GM12878 (cell line): ENCODE measurements around the gene METTL13. TPM values are rescaled to one million over a fixed set of nuclear protein-coding genes. Genes with fewer than 3 reads are reported as not detected.

ENCODE experiments used
- ATAC-seq: fragments of 200-7000 bp; cut with Tn5 transposase; 3 replicates; pipeline ENCODE4 v1.9.1; 2020; ENCODE audit warnings: mild to moderate bottlenecking, moderate library complexity
- BruUV-seq: library from RNA; stranded (reverse); fragments of 400-500 nt; replicated peaks from 2 replicates; lab custom pipeline; 2021; lab: Mats Ljungman, UMichigan
- CTCF ChIA-PET: fragments of 300-600 bp; sonication (Branson Sonifier 250); formaldehyde crosslinking; extraction: SDS; loops from one replicate; lab custom pipeline; 2021; ENCODE audit warnings: inconsistent platforms; lab: Yijun Ruan, JAX
- POLR2A ChIA-PET: fragments of 350-600 bp; formaldehyde crosslinking; extraction: SDS; loops from one replicate; lab custom pipeline; 2021; ENCODE audit warnings: inconsistent platforms; lab: Charles Lee
- RAD21 ChIA-PET: fragments of 300-600 bp; sonication (Branson Sonifier 250); formaldehyde crosslinking; loops from one replicate; lab custom pipeline; 2023; ENCODE audit warnings: antibody characterized with exemption; ENCODE audit not compliant: unreplicated experiment; lab: Charles Lee
- SMC1A ChIA-PET: fragments of 300-600 bp; sonication (Branson Sonifier 250); formaldehyde crosslinking; loops from one replicate; lab custom pipeline; 2023; ENCODE audit not compliant: unreplicated experiment, uncharacterized antibody; lab: Charles Lee
- DNase-seq: peaks from one replicate; pipeline ENCODE4 v3.0.0-alpha.2; 2011; ENCODE audit warnings: low read depth, low spot score
- FAIRE-seq: peaks from 3 replicates; lab custom pipeline; 2011; peaks lifted over from hg19 to GRCh38; lab: Jason Lieb, UNC
- H2AFZ ChIP-seq: 2 replicates; pipeline ENCODE4 v1.6.0; 2011; ENCODE audit warnings: low read depth, low read length, control low read depth; ENCODE audit not compliant: control insufficient read depth
- H3K27ac ChIP-seq: 2 replicates; pipeline ENCODE4 v1.5.1; 2011; ENCODE audit warnings: control low read depth; ENCODE audit not compliant: control insufficient read depth, insufficient read depth
- H3K27me3 ChIP-seq, 2 experiments: replicated peaks in 1 of 2; 2 replicates each; pipeline versions ENCODE4 v1.6.0 to v1.6.1; 2011; ENCODE audit warnings: low read length in 1 of 2; ENCODE audit not compliant: control insufficient read depth in 2 of 2, insufficient read depth in 2 of 2
- H3K36me3 ChIP-seq, 2 experiments: 2 replicates each; pipeline ENCODE4 v1.5.1; 2011; ENCODE audit warnings: low read length in 1 of 2; ENCODE audit not compliant: control insufficient read depth in 2 of 2, insufficient read depth in 2 of 2
- H3K4me1 ChIP-seq: 2 replicates; pipeline ENCODE4 v1.6.1; 2011; ENCODE audit warnings: mild to moderate bottlenecking, low read length, moderate library complexity, mixed read lengths; ENCODE audit not compliant: control insufficient read depth, insufficient read depth
- H3K4me2 ChIP-seq: 2 replicates; pipeline ENCODE4 v1.6.0; 2011; ENCODE audit warnings: control low read depth; ENCODE audit not compliant: control insufficient read depth, insufficient read depth
- H3K4me3 ChIP-seq: fragments of 200-600 bp; sonication (generic); 2 replicates; pipeline ENCODE4 v1.5.1; 2016
- H3K79me2 ChIP-seq: 2 replicates; pipeline ENCODE4 v1.6.0; 2011; ENCODE audit warnings: low read length; ENCODE audit not compliant: control insufficient read depth, insufficient read depth
- H3K9ac ChIP-seq: 2 replicates; pipeline ENCODE4 v1.8.0; 2011; ENCODE audit warnings: low read length, control low read depth, mixed read lengths; ENCODE audit not compliant: control insufficient read depth, insufficient read depth
- H3K9me3 ChIP-seq: replicated peaks from 3 replicates; pipeline ENCODE4 v1.5.1; 2011; ENCODE audit warnings: mild to moderate bottlenecking, low read length; ENCODE audit not compliant: control insufficient read depth, insufficient read depth
- H4K20me1 ChIP-seq: 2 replicates; pipeline ENCODE4 v1.6.0; 2011; ENCODE audit not compliant: control insufficient read depth, insufficient read depth
- EED ChIP-seq: sonication (generic); IDR thresholded peaks from 2 replicates; pipeline ENCODE4 v1.6.1; 2016; ENCODE audit warnings: antibody characterized with exemption, low read depth
- NKRF ChIP-seq: fragments of 450-650 bp; conservative IDR thresholded peaks from 2 replicates; pipeline ENCODE4 v1.6.1; 2017; ENCODE audit warnings: mild to moderate bottlenecking, moderate library complexity
- SREBF1 ChIP-seq: IDR thresholded peaks from 2 replicates; pipeline ENCODE4 v1.6.1; 2012; ENCODE audit warnings: mild to moderate bottlenecking, low read length
- TCF7 ChIP-seq: IDR thresholded peaks from 2 replicates; pipeline ENCODE4 v1.6.1; 2014; ENCODE audit warnings: antibody characterized with exemption, borderline replicate concordance
- ZBED1 ChIP-seq: IDR thresholded peaks from 2 replicates; pipeline ENCODE4 v1.6.1; 2016; ENCODE audit warnings: borderline replicate concordance
- WGBS: methylation state at CpG from one replicate; pipeline ENCODE4 v1.1.6; 2016; ENCODE audit warnings: low lambda C conversion rate; ENCODE audit not compliant: insufficient replicate concordance, insufficient coverage; ENCODE audit errors: missing lambda C conversion rate; 5-methylcytosine and 5-hydroxymethylcytosine counted together
- in situ Hi-C: fragments of 300-500 bp; cut with MboI; formaldehyde crosslinking; loops from 9 replicates; pipeline ENCODE4 v1.14.3; 2018; ENCODE audit warnings: mixed read lengths
- intact Hi-C: fragments of 100-400 bp; cut with micrococcal nuclease; formaldehyde crosslinking; loops from one replicate; pipeline ENCODE4 v1.14.2; 2022; ENCODE audit not compliant: unreplicated experiment
- polyA plus RNA-seq, 11 experiments: library from polyadenylated mRNA; depleted of rRNA in 4 of 11; unstranded in 6 of 11; stranded (reverse) in 5 of 11; fragments of >200 nt; fragmentation: Nextera tagmentation in 4 of 11; fragmentation: Illumina TruSeq in 1 of 11; extraction: Ambion mirVana in 4 of 11; extraction: Trizol in 1 of 11; gene quantifications; 1 replicate in 1 of 11; 2 replicates in 10 of 11; pipeline versions ENCODE4 v1.2.1 to v1.2.3, GENCODE V29; 2011 to 2016; ENCODE audit warnings: inconsistent platforms in 2 of 11, missing spikeins in 2 of 11, low read depth in 1 of 11
- total RNA-seq, 4 experiments: library from RNA; depleted of rRNA in 3 of 4; stranded (reverse); fragments of >200 nt in 3 of 4; fragmentation: Illumina TruSeq in 1 of 4; extraction: Trizol in 1 of 4; gene quantifications; 2 replicates each; pipeline versions ENCODE4 v1.2.1 to v1.2.3, GENCODE V29; 2013 to 2021
- TF ChIP-seq, protein P1 (sequence below): fragments of 150-350 bp; IDR thresholded peaks from 2 replicates; pipeline ENCODE4 v1.6.1; 2014; ENCODE audit warnings: mild to moderate bottlenecking, low read depth, low read length
- TF ChIP-seq, protein P2 (sequence below): fragments of 150-350 bp; IDR thresholded peaks from 2 replicates; pipeline ENCODE4 v1.6.1; 2016; ENCODE audit warnings: low read depth, low read length

METTL13 gene
- total and polyA plus RNA-seq, 10 of the 15 experiments (the other 5 are each of a cell fraction or from before 2014, with no cell fraction given): 12.2 to 47.2 (median 35.0) TPM

- TF ChIP-seq, protein P1, sequence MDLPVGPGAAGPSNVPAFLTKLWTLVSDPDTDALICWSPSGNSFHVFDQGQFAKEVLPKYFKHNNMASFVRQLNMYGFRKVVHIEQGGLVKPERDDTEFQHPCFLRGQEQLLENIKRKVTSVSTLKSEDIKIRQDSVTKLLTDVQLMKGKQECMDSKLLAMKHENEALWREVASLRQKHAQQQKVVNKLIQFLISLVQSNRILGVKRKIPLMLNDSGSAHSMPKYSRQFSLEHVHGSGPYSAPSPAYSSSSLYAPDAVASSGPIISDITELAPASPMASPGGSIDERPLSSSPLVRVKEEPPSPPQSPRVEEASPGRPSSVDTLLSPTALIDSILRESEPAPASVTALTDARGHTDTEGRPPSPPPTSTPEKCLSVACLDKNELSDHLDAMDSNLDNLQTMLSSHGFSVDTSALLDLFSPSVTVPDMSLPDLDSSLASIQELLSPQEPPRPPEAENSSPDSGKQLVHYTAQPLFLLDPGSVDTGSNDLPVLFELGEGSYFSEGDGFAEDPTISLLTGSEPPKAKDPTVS: no peak
Observed at GRCh38 chr1:171753685-171754352, 27.6 kb upstream of the METTL13 start (continued).

DNA sequence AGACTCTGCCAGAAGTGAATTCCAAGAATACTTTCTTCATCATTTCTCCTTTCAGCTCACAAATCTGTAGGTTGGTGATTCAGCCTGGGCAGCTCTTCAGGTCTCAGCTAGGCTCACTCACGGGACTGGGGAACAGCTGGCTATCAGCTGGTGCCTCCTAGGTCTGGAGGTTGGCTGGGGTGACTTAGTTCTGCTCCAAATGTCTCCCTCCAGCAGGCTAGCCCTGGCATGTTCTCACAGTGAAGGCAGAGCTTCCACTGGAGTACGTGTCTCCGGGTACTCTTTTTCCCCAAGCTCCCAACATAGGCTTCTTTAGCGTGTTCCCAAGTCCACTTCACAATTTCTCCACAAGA lies 27.1 kb upstream of the METTL13 start:
- intact Hi-C loops: no loop called here
- Histone ChIP-seq H3K9me3 (no peaks in the 10 kb centered on the region), H2AFZ (peak overlapping the region; percentile 4), H4K20me1 (no peaks in the 10 kb centered on the region), H3K36me3 (no peaks in the 10 kb centered on the region), H3K4me2 (no peak overlapping the region; the same call in 1 of the 2 replicates), H3K79me2 (no peaks in the 10 kb centered on the region), H3K4me3 (no peak overlapping the region), H3K4me1 (no peaks in the 10 kb centered on the region), H3K9ac (no peak overlapping the region), H3K27me3 (no peaks in the 10 kb centered on the region; a peak in 1 of 4 replicates), H3K27ac (no peak overlapping the region)
- ChIA-PET SMC1A (interaction anchor here (0.8 kb wide), 1 partner anchor 10 kb away, joined by 3 read pairs; no protein-coding TSS in a partner anchor), POLR2A (no interaction called here), RAD21 (no interaction called here), CTCF (interaction anchor here (1.6 kb wide), 1 partner anchor 11 kb away, joined by 9 read pairs; the partner anchor contains the start of gene VAMP4)
- in situ Hi-C loops: no loop called here
- 53% methylated on average over 4 of the region's 4 CpGs for WGBS
- ATAC-seq (no peak), DNase-seq (no peak), FAIRE-seq (no peak)
- BruUV-seq: no TSS peak
- no peak for TF ChIP-seq ZBED1

- DNase-seq (no peak), ATAC-seq (no peak), FAIRE-seq (no peak)
- ChIA-PET SMC1A (no interaction called here), CTCF (interaction anchor here (0.8 to 1.6 kb wide), 2 partner anchors 12 to 46 kb away, joined by 4 to 9 read pairs; partner anchors contain the start of gene VAMP4), POLR2A (no interaction called here), RAD21 (no interaction called here)
- 94% methylated on average over 1 of the region's 1 CpG for WGBS
- in situ Hi-C loops: no loop called here
- Histone ChIP-seq H3K9ac (no peak overlapping the region), H3K4me1 (no peaks in the 10 kb centered on the region), H3K9me3 (no peaks in the 10 kb centered on the region), H3K36me3 (no peaks in the 10 kb centered on the region), H3K27ac (no peak overlapping the region), H3K4me2 (no peak overlapping the region), H3K79me2 (no peaks in the 10 kb centered on the region), H3K4me3 (no peak overlapping the region), H3K27me3 (no peaks in the 10 kb centered on the region; a peak in 1 of 4 replicates), H4K20me1 (no peaks in the 10 kb centered on the region), H2AFZ (no peak overlapping the region)
- intact Hi-C loops: no loop called here
- BruUV-seq: no TSS peak
- TF ChIP-seq TCF7 (no peak), SREBF1 (no peak), NKRF (no peak), EED (no peak)
- TF ChIP-seq, protein P2, sequence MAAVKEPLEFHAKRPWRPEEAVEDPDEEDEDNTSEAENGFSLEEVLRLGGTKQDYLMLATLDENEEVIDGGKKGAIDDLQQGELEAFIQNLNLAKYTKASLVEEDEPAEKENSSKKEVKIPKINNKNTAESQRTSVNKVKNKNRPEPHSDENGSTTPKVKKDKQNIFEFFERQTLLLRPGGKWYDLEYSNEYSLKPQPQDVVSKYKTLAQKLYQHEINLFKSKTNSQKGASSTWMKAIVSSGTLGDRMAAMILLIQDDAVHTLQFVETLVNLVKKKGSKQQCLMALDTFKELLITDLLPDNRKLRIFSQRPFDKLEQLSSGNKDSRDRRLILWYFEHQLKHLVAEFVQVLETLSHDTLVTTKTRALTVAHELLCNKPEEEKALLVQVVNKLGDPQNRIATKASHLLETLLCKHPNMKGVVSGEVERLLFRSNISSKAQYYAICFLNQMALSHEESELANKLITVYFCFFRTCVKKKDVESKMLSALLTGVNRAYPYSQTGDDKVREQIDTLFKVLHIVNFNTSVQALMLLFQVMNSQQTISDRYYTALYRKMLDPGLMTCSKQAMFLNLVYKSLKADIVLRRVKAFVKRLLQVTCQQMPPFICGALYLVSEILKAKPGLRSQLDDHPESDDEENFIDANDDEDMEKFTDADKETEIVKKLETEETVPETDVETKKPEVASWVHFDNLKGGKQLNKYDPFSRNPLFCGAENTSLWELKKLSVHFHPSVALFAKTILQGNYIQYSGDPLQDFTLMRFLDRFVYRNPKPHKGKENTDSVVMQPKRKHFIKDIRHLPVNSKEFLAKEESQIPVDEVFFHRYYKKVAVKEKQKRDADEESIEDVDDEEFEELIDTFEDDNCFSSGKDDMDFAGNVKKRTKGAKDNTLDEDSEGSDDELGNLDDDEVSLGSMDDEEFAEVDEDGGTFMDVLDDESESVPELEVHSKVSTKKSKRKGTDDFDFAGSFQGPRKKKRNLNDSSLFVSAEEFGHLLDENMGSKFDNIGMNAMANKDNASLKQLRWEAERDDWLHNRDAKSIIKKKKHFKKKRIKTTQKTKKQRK: no peak
Observed at GRCh38 chr1:171754971-171755370, 26.5 kb upstream of the METTL13 start.
